ENCODE data around the gene SLC25A45.
A peak's percentile ranks its signal among the peaks of the same experiment; 100 is the strongest.

The SLC25A45 gene

DNA sequence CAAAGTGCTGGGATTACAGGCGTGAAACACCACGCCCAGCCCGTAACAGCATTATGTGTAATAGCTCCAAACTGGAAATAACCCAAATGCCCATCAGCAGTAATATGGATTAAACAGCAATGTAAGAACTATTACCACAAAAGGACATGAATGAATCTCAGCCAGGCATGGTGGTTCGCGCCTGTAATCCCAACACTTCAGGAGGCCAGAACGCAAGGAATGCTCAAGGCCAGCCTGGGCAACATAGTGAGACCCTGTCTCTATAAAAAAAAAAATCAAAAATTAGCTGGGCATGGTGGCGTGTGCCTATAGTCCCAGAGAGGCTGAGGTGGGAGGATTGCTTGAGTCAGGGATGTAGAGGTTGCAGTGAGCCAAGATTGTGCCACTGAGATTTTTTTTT, 51.9 kb downstream of the SLC25A45 start:
- no peaks in the 10 kb centered on the region for H3K9me3 ChIP-seq
- TF ChIP-seq, protein P1, sequence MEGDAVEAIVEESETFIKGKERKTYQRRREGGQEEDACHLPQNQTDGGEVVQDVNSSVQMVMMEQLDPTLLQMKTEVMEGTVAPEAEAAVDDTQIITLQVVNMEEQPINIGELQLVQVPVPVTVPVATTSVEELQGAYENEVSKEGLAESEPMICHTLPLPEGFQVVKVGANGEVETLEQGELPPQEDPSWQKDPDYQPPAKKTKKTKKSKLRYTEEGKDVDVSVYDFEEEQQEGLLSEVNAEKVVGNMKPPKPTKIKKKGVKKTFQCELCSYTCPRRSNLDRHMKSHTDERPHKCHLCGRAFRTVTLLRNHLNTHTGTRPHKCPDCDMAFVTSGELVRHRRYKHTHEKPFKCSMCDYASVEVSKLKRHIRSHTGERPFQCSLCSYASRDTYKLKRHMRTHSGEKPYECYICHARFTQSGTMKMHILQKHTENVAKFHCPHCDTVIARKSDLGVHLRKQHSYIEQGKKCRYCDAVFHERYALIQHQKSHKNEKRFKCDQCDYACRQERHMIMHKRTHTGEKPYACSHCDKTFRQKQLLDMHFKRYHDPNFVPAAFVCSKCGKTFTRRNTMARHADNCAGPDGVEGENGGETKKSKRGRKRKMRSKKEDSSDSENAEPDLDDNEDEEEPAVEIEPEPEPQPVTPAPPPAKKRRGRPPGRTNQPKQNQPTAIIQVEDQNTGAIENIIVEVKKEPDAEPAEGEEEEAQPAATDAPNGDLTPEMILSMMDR (IDR thresholded peaks at IDR 0.05; ENCODE audit: low read depth, low read length), result no peak
- H3K4me3 ChIP-seq (ENCODE audit: low read depth, low read length), result no peak overlapping the region
- no peak for DNase-seq
- peaks cover 4% of the 10 kb centered on the region for H3K4me1 ChIP-seq
- H3K27me3 ChIP-seq, result no peaks in the 10 kb centered on the region
- H3K36me3 ChIP-seq, result no peaks in the 10 kb centered on the region

DNA sequence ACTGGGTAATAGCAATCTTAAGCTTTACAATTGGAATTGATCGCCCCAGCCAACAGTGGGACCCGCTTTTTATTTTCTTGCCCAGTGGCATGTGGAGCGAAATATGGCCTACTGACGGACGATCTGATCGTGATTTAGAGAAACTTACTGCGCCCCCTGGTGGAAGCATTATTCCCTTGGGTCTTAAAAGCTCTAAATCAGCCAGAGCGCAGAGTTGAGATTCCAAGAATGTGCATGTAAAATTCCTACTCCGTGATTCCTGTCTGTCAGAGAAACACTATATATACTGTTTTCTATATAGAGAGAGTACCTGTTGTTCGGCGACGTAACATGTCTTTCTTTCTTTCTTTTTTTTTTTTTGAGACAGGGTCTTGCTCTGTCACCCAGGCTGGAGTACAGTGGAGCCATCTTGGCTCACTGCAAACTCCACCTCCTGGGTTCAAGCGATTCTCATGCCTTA, 52.5 kb downstream of the SLC25A45 start:
- H3K4me1 ChIP-seq, result peaks cover 4% of the 10 kb centered on the region
- no peaks in the 10 kb centered on the region for H3K36me3 ChIP-seq
- DNase-seq, result peak; percentile 84
- TF ChIP-seq, protein P1 (IDR thresholded peaks at IDR 0.05; ENCODE audit: low read depth, low read length), result peak; percentile 65
- peak overlapping the region; percentile 34 for H3K4me3 ChIP-seq (ENCODE audit: low read depth, low read length)
- H3K27me3 ChIP-seq, result no peaks in the 10 kb centered on the region
- H3K9me3 ChIP-seq, result no peaks in the 10 kb centered on the region

DNA sequence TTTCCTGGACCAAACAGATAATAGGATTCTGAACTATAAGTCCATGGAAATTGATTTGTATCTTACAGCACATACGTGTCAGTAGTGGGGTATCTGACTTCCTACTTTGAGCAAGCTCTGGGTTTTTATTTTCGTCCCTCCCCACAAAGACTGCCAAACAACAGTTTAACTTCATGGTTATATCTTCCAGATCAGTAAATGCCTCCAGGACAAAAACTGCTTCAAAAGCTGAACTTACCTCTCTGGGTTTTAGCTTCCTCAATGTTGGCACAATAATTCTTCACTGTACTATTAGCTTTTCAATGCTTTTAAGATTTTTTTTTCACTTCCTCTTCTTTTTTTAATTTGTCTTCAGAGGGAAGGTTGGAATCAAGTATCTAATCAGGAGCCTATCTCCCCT, 53.0 kb downstream of the SLC25A45 start:
- Histone ChIP-seq H3K36me3 (no peaks in the 10 kb centered on the region), H3K4me3 (ENCODE audit: low read depth, low read length) (peak overlapping the region; percentile 34), H3K27me3 (no peaks in the 10 kb centered on the region), H3K9me3 (no peaks in the 10 kb centered on the region), H3K4me1 (peaks cover 4% of the 10 kb centered on the region)
- DNase-seq, result no peak
- TF ChIP-seq, protein P1 (IDR thresholded peaks at IDR 0.05; ENCODE audit: low read depth, low read length), result no peak

DNA sequence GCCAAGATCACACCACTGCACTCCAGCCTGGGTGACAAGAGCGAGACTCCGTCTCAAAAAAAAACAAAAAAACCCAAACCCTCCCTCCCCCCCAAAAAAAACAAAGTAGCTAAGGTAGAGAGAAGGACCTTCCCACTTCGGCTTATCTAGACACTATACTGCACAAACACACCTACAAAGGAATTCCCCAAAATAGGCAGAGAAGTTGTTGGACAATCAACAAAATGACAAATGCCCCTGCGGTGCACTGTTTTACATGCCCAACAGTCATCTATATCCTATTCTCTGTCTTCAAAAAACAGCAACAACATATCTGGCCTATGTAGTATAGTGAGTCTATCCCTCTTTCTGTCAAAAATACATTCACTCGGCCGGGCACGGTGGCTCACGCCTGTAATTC, 55.4 kb downstream of the SLC25A45 start:
- no peak overlapping the region for H3K4me3 ChIP-seq (ENCODE audit: low read depth, low read length)
- H3K9me3 ChIP-seq, result no peaks in the 10 kb centered on the region
- DNase-seq, result no peak
- H3K36me3 ChIP-seq, result no peaks in the 10 kb centered on the region
- peaks cover 4% of the 10 kb centered on the region for H3K4me1 ChIP-seq
- no peaks in the 10 kb centered on the region for H3K27me3 ChIP-seq
- TF ChIP-seq, protein P1 (IDR thresholded peaks at IDR 0.05; ENCODE audit: low read depth, low read length), result no peak

DNA sequence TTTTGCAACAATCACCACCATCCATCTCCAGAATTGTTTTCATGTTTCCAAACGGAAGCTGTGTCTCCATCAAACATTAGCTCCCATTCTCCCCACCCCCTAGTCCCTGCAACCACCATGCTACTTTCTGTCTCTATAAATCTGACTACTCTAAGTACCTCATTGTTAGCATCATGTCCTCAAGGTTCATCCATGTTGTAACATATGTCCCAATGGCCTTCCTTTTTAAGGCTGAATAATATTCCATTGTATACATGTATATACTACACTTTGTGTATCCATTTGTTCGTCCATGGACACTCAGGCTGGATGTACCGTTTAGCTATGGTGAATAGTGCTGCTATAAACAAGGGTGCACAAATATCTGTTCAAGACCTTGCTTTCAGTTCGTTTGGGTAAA, 57.0 kb downstream of the SLC25A45 start:
- Histone ChIP-seq H3K27me3 (no peaks in the 10 kb centered on the region), H3K4me1 (peaks cover 4% of the 10 kb centered on the region), H3K9me3 (no peaks in the 10 kb centered on the region), H3K36me3 (no peaks in the 10 kb centered on the region; the same call in 1 of the 2 replicates), H3K4me3 (ENCODE audit: low read depth, low read length) (no peak overlapping the region)
- TF ChIP-seq, protein P1 (IDR thresholded peaks at IDR 0.05; ENCODE audit: low read depth, low read length), result no peak
- DNase-seq, result no peak

All from BE2C (cell line).